HG03342 (cell line): ENCODE measurements around the gene LCP1.

ENCODE experiments used
- ATAC-seq: cut with Tn5 transposase; IDR thresholded peaks from one replicate; pipeline ENCODE4 v1.9.1; 2021; ENCODE audit warnings: mild to moderate bottlenecking, moderate library complexity; ENCODE audit not compliant: unreplicated experiment

The LCP1 gene

DNA sequence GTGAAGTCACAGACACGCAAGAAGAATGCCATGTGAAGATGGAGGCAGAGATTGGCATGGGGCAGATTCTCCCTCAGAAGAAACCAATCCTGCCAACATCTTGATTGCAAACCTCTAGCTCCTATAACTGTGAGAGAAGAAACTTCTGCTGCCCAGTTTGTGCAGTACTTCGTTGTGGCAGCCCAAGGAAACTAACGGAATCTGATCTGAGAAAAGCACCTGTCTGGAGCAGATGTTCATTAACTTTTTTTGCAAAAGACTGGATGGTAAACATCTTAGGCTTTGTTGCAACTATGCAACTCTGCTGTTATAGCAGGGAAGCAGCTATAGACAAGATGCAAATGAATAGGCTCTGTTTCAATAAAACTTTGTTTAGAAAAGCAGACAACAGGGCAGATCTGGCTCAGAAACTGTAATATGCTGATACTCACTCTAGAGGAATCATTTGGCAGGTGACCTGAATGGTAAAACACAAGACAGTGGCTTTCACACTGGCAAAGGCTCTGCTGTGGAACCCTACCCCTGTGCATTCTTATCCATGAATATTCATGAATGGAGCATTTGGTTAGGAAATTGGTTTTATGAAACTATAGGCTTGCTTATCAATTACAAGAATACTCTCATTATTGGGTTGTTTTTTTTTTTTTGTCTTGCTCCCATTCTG, 51.9 kb downstream of the LCP1 start:
- ATAC-seq = no peak

DNA sequence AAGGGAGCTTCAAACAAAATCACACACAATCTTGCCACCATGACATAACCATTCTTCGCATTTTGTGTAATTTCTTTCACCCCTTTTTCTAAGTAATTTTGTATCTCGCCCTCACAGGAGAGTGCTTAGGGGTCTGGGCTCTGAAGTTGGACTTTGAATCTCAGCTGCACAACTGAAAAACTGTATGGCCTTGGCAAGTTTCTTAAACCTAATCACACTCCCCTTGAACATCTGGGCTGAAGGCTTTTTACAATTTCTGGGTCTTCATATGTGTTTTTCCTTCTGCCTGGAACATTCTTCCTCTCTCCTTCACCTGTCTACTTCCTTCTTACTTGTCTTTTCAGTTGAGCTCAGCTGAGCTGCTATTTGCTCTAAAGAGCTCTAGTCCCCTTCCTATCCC, 52.9 kb downstream of the LCP1 start:
- no peak for ATAC-seq

- no peak for ATAC-seq
These were observed 54.5 kb downstream of the LCP1 start for GRCh38 chr13:46127358-46128023.

- ATAC-seq = peak; percentile 75
These were observed 55.2 kb downstream of the LCP1 start for GRCh38 chr13:46126552-46127357.

GRCh38 chr13:46126056-46126455, 55.9 kb downstream of the LCP1 start:
- ATAC-seq = no peak

- no peak for ATAC-seq
These were observed 56.7 kb downstream of the LCP1 start for GRCh38 chr13:46124967-46125933.

- no peak for ATAC-seq
These were observed 57.4 kb downstream of the LCP1 start for GRCh38 chr13:46124531-46124966.

DNA sequence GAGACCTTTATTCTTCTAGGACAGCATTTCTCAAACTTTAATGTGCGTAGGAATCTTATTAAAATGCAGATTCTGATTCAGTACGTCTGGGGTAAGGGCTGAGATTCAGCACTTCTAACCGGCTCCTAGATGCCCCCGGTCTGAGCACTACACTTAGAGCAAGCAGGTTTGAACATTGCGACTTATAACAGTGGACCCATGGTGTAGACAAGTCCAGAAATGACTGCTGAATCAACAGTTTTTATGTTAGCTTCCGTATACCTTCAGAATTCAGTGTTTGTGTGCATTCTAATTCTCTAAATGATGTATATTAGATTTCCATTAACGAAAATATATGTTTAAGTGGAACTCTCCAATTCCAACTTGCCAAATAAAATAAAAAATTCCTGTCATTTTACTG, 59.7 kb downstream of the LCP1 start:
- ATAC-seq = no peak

DNA sequence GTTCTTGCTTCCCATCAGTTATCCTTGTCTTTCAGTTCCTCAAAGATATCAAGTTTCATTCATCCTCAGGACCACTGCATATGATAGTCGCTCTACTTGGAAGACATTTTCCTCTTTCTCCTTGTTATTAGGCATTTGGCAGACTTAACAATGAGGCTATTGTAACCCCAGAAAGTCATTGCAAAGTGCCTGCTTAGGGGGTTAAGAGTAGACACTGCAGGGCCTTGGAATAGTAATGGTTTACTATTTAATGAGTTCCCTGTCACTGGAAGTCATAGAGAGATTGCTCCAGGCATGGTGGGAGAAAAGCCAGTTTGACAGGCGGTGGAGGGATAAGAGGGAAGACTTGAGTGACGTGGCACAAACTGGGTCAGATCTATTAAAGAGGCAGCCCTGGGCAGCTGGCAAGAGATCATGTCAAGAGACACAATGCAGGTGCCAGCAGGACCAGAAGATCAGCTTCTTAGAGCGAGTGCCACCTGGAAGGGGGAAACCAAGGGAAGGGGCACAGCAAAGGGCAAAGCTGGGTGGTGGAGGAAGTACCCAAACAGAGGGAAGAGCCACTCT, 60.3 kb downstream of the LCP1 start:
- ATAC-seq = no peak

DNA sequence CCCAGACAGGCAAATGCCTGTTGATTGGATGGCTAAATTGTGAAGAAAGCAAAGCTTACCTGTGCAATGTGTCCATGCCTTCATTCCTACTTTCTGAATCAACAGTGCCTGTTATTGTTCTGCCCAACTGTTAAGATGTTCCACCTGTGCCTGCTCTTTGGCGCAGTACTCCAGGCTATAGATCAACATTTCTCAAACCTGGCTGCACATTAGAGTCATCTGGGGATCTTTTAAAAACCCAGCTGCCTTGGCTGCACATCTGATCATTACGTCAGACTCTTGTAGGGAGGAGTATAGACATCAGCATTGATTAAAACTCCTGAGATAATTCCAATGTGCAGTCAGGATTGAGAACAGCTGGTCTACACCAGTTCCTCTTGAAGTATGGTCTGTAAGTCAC, 60.9 kb downstream of the LCP1 start:
- no peak for ATAC-seq

DNA sequence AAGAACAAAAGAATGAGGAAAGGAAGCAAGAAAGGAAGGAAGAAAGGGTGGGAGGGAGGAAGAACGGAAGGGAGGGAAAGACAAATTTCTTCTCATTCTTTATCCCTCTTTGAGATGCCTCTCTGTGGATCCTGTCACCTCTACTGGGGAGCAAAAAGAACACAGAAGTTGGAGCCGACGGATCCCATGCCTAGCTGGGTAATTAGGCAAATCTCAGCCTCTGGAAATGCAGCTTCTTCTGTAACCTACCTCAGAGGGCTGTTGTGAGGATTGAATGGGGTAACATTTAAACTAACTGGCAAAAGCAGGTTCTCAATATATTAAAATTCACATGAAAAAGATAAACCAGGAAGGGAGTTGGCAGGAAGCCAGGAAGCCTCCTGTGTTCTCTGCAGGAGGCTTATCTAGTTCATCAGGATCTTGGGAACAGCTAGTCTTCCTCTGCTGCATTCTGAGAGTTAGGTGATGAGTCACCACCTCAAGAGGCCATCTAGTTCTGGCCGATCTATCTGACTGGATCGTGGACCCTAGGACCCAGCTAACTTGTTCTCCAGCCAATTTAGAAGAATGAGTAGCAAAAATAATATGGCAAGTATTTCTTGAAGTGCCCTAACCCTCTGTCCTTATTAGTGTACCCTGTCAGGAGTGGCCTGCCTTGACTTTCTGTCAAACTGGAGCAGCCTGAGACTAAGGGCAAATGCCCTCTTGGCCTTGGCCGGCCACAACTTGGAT, 61.9 kb downstream of the LCP1 start:
- no peak for ATAC-seq

GRCh38 chr13:46116653-46117502, 65.1 kb downstream of the LCP1 start:
- ATAC-seq = no peak

GRCh38 chr13:46114613-46115012, 67.4 kb downstream of the LCP1 start:
- ATAC-seq = no peak

DNA sequence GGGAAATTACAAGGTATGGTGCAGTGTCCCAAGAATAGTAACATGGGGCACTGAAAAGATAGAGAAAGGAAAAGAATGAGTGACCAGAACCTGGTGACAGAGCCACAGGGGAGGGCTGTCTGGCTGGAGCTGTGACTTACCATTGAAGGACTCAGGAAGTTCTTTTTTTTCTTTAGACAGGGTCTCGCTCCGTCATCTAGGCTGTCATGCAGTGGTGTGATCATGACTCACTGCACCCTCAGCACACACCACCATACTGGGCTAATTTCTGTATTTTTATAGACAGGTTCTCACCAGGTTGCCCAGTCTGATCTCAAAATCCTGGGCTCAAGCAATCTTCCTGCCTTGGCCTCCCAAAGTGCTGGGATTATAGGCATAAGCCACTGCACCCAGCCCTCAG, 68.4 kb downstream of the LCP1 start:
- no peak for ATAC-seq

- no peak for ATAC-seq
These were observed 70.8 kb downstream of the LCP1 start for GRCh38 chr13:46111151-46111550.

DNA sequence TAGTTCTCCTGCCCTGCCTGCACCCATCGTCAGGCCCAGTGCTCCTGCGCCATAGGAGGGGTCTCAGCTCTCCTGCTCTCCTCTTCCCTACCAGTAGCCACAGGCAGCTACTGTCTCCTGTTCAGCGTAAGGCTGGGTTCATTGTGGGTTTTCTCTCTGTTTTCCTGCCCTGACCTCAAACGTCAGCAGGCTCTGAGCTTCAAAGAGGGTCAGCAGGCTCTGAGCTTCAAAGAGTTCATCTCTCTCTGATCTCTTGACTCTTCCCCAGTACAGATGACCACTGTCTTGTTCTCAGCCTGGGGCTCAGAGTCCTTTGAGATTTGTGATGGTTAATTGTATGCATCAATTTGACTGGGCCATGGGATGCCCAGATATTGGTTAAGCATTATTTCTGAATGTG, 72.5 kb downstream of the LCP1 start:
- no peak for ATAC-seq

GRCh38 chr13:46106839-46107371, 75.1 kb downstream of the LCP1 start:
- ATAC-seq = peak; percentile 66

- no peak for ATAC-seq
These were observed 77.1 kb downstream of the LCP1 start, which contains the start of gene CPB2 for GRCh38 chr13:46104868-46105267. Gene CPB2 (minus strand): TSS chr13:46105033. CDS start chr13:46105009, 24 bp downstream.
